Astrocyte (in vitro differentiated cells and primary cell): ENCODE measurements around the gene POLH.

Experiments
- EZH2 ChIP-seq: IDR thresholded peaks from 2 replicates; pipeline ENCODE4 v1.6.1; 2012; ENCODE audit warnings: mild to moderate bottlenecking, low read length, inconsistent platforms; ENCODE audit not compliant: insufficient read depth
- TF ChIP-seq, protein P1 (sequence below): IDR thresholded peaks from 2 replicates; pipeline ENCODE4 v1.5.1; 2011; ENCODE audit warnings: low read depth, mild to moderate bottlenecking, inconsistent platforms, low read length, moderate library complexity; ENCODE audit not compliant: insufficient read depth

DNA sequence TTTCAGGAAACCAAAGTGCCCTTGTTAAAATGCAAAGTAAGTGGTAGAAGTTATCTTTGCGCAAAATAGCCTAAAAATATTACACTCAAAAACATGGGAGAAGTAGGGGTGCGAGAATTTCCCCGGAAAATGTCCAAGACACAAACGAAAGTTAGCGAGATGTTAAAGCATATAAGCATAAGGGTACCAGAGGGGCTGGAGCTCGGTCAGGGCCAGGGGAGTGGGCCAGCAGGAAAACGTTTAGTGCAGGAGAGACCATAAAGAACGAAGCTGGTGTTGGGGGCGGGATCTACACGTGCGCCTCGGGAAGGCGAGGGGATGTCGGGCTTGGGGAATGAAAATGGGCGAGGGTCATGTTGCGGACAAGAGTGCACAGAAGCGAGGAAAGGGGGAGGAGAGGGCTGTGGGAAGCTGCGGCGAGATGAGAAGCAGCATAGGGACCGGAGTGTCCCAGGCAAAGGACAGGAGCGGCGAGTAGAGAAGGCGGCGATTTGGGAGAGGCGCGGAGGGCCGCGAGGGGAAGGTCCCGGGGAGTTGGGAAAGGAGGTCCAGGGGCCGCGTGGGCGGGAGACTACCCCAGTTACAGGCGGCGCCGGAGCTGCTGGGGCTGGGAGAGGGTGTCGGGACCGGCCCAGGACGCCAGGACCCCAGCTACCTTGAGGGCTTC is 747 bp upstream of the POLH start:
- no peak for TF ChIP-seq EZH2
- TF ChIP-seq, protein P1, sequence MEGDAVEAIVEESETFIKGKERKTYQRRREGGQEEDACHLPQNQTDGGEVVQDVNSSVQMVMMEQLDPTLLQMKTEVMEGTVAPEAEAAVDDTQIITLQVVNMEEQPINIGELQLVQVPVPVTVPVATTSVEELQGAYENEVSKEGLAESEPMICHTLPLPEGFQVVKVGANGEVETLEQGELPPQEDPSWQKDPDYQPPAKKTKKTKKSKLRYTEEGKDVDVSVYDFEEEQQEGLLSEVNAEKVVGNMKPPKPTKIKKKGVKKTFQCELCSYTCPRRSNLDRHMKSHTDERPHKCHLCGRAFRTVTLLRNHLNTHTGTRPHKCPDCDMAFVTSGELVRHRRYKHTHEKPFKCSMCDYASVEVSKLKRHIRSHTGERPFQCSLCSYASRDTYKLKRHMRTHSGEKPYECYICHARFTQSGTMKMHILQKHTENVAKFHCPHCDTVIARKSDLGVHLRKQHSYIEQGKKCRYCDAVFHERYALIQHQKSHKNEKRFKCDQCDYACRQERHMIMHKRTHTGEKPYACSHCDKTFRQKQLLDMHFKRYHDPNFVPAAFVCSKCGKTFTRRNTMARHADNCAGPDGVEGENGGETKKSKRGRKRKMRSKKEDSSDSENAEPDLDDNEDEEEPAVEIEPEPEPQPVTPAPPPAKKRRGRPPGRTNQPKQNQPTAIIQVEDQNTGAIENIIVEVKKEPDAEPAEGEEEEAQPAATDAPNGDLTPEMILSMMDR, result no peak
